ENCODE measurements around the gene CCDC63.
"Not testable (repeated sequence)": the region's sequence is repeated elsewhere in the genome, so short reads cannot be mapped to it uniquely, and the experiment has no call there.

The CCDC63 gene

GRCh38 chr12:110849748-110850403 is 3.1 kb downstream of the CCDC63 start:
- TF ChIP-seq, protein P1, sequence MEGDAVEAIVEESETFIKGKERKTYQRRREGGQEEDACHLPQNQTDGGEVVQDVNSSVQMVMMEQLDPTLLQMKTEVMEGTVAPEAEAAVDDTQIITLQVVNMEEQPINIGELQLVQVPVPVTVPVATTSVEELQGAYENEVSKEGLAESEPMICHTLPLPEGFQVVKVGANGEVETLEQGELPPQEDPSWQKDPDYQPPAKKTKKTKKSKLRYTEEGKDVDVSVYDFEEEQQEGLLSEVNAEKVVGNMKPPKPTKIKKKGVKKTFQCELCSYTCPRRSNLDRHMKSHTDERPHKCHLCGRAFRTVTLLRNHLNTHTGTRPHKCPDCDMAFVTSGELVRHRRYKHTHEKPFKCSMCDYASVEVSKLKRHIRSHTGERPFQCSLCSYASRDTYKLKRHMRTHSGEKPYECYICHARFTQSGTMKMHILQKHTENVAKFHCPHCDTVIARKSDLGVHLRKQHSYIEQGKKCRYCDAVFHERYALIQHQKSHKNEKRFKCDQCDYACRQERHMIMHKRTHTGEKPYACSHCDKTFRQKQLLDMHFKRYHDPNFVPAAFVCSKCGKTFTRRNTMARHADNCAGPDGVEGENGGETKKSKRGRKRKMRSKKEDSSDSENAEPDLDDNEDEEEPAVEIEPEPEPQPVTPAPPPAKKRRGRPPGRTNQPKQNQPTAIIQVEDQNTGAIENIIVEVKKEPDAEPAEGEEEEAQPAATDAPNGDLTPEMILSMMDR (IDR thresholded peaks at IDR 0.05; ENCODE audit: low read depth, low read length, missing control alignments) = no peak
- H3K4me3 ChIP-seq (ENCODE audit: low read depth, low read length) = no peak overlapping the region
- no peak for DNase-seq (ENCODE audit: low read depth)

DNA sequence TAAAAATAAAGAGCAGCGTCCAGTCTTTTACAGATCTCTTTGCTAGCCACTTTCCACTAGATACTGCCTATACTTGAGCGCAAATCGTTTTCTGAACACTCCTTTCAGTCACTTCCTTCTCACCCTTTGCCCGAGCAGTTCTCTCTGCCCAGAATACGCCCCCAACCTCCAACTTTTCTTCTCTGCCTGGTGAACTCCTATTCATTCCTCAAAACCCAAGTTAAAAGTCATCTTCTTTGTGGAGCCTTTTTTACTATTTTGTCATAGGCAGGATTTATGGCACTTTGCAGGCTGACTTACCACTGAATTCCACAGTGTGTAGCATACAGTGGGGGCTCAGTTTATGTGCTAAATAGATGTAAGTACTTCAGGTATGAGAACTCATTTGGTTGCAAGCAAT is 4.0 kb downstream of the CCDC63 start:
- DNase-seq (ENCODE audit: low read depth) = no peak
- H3K4me3 ChIP-seq (ENCODE audit: low read depth, low read length) = no peak overlapping the region
- TF ChIP-seq, protein P1 (IDR thresholded peaks at IDR 0.05; ENCODE audit: low read depth, low read length, missing control alignments) = no peak

GRCh38 chr12:110853836-110854235 is 7.0 kb downstream of the CCDC63 start:
- H3K4me3 ChIP-seq (ENCODE audit: low read depth, low read length) = no peak overlapping the region
- no peak for DNase-seq (ENCODE audit: low read depth)
- TF ChIP-seq, protein P1 (IDR thresholded peaks at IDR 0.05; ENCODE audit: low read depth, low read length, missing control alignments) = no peak

- DNase-seq (ENCODE audit: low read depth) = no peak
- H3K4me3 ChIP-seq (ENCODE audit: low read depth, low read length) = no peak overlapping the region
- TF ChIP-seq, protein P1 (IDR thresholded peaks at IDR 0.05; ENCODE audit: low read depth, low read length, missing control alignments) = no peak
These were observed 9.8 kb downstream of the CCDC63 start for GRCh38 chr12:110856542-110856941.

- DNase-seq (ENCODE audit: low read depth) = no peak
- H3K4me3 ChIP-seq (ENCODE audit: low read depth, low read length) = no peak overlapping the region
- TF ChIP-seq, protein P1 (IDR thresholded peaks at IDR 0.05; ENCODE audit: low read depth, low read length, missing control alignments) = no peak
These were observed 10.7 kb downstream of the CCDC63 start for GRCh38 chr12:110857528-110857927.

- H3K4me3 ChIP-seq (ENCODE audit: low read depth, low read length); DNase-seq (ENCODE audit: low read depth): not testable (repeated sequence)
These were observed 11.2 kb downstream of the CCDC63 start for GRCh38 chr12:110857954-110858353.

DNA sequence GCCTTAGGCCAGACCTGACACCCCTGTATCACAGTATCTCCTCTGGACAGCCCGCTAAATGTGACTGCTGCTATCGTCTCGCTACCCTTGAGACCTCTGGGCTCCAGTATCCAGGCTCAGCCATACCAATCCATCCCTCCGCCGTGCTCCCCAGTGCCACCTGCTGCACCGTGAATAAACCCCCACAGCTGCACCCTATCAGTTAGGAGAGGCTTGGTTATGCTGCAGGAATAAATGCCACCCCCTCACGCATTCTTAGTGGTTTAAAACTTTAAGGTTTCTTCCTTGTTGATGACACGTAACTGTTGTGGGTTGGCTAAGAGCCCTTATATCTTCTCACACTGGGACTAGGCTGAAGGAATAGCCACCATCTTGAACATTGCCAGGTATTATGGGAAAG is 12.1 kb downstream of the CCDC63 start:
- DNase-seq (ENCODE audit: low read depth) = no peak
- TF ChIP-seq, protein P1 (IDR thresholded peaks at IDR 0.05; ENCODE audit: low read depth, low read length, missing control alignments) = no peak
- H3K4me3 ChIP-seq (ENCODE audit: low read depth, low read length) = no peak overlapping the region
